Activated CD4-positive, alpha-beta T cell treated with anti-CD3 and anti-CD28 coated beads, Interleukin-2, amount 50 U/mL, for 4 hours (primary cell): ENCODE results near the gene PAK2.
"Not testable (repeated sequence)": the region's sequence is repeated elsewhere in the genome, so short reads cannot be mapped to it uniquely, and the experiment has no call there.

Source experiments
- DNase-seq, 2 experiments: peaks; one replicate each; pipeline ENCODE4 v3.0.0-alpha.2; 2020

Gene PAK2

GRCh38 chr3:196737655-196738054 lies 2.0 kb upstream of the PAK2 start:
- DNase-seq = no peak

GRCh38 chr3:196740481-196741248 lies 1.0 kb downstream of the PAK2 start:
- peak; percentile 29 to 34 for DNase-seq

GRCh38 chr3:196741249-196741889 lies 1.7 kb downstream of the PAK2 start:
- DNase-seq = no peak

GRCh38 chr3:196743569-196743968 lies 3.9 kb downstream of the PAK2 start:
- not testable (repeated sequence) for DNase-seq

- no peak for DNase-seq
Observed at GRCh38 chr3:196749125-196749524, 9.5 kb downstream of the PAK2 start.

- no peak for DNase-seq
Observed at GRCh38 chr3:196753201-196753600, 13.5 kb downstream of the PAK2 start.

GRCh38 chr3:196754091-196754981 lies 14.7 kb downstream of the PAK2 start:
- DNase-seq = no peak

- DNase-seq = no peak
Observed at GRCh38 chr3:196756732-196757131, 17.1 kb downstream of the PAK2 start.

- DNase-seq = no peak
Observed at GRCh38 chr3:196757876-196758739, 18.5 kb downstream of the PAK2 start.

- DNase-seq = no peak
Observed at GRCh38 chr3:196763179-196763578, 23.5 kb downstream of the PAK2 start.

- no peak for DNase-seq
Observed at GRCh38 chr3:196765454-196765853, 25.8 kb downstream of the PAK2 start.

- no peak for DNase-seq
Observed at GRCh38 chr3:196771067-196771466, 31.4 kb downstream of the PAK2 start.

- DNase-seq = no peak
Observed at GRCh38 chr3:196772102-196772501, 32.4 kb downstream of the PAK2 start.

GRCh38 chr3:196772897-196773296 lies 33.2 kb downstream of the PAK2 start:
- no peak for DNase-seq

GRCh38 chr3:196774191-196774820 lies 34.6 kb downstream of the PAK2 start:
- no peak for DNase-seq

GRCh38 chr3:196774848-196775422 lies 35.3 kb downstream of the PAK2 start:
- no peak for DNase-seq

- DNase-seq = no peak
Observed at GRCh38 chr3:196775938-196776337, 36.3 kb downstream of the PAK2 start.

GRCh38 chr3:196777836-196778235 lies 38.2 kb downstream of the PAK2 start:
- DNase-seq = no peak

GRCh38 chr3:196778755-196779154 lies 39.1 kb downstream of the PAK2 start:
- no peak for DNase-seq

GRCh38 chr3:196782511-196782910 lies 42.9 kb downstream of the PAK2 start:
- no peak for DNase-seq

GRCh38 chr3:196788528-196788927 lies 48.9 kb downstream of the PAK2 start:
- no peak for DNase-seq
